DND-41 (cell line): ENCODE results near the gene COL20A1.

ENCODE experiments used
- EZH2 ChIP-seq: IDR thresholded peaks from 3 replicates; pipeline ENCODE4 v1.6.1; 2012; ENCODE audit warnings: borderline replicate concordance, low read depth, mild to moderate bottlenecking, moderate library complexity, low read length, inconsistent platforms; ENCODE audit not compliant: severe bottlenecking
- TF ChIP-seq, protein P1 (sequence below): IDR thresholded peaks from 2 replicates; pipeline ENCODE4 v1.5.1; 2012; ENCODE audit warnings: borderline replicate concordance, low read length, moderate library complexity, mild to moderate bottlenecking; ENCODE audit not compliant: poor library complexity, severe bottlenecking; ENCODE audit errors: extremely low read depth

- TF ChIP-seq, protein P1, sequence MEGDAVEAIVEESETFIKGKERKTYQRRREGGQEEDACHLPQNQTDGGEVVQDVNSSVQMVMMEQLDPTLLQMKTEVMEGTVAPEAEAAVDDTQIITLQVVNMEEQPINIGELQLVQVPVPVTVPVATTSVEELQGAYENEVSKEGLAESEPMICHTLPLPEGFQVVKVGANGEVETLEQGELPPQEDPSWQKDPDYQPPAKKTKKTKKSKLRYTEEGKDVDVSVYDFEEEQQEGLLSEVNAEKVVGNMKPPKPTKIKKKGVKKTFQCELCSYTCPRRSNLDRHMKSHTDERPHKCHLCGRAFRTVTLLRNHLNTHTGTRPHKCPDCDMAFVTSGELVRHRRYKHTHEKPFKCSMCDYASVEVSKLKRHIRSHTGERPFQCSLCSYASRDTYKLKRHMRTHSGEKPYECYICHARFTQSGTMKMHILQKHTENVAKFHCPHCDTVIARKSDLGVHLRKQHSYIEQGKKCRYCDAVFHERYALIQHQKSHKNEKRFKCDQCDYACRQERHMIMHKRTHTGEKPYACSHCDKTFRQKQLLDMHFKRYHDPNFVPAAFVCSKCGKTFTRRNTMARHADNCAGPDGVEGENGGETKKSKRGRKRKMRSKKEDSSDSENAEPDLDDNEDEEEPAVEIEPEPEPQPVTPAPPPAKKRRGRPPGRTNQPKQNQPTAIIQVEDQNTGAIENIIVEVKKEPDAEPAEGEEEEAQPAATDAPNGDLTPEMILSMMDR: no peak
- TF ChIP-seq EZH2: no peak
Observed at GRCh38 chr20:63312690-63313348, 19.8 kb downstream of the COL20A1 start.
